ENCODE data around the gene SPATA25.
A peak's percentile ranks its signal among the peaks of the same experiment; 100 is the strongest.
"Not testable (repeated sequence)": the region's sequence is repeated elsewhere in the genome, so short reads cannot be mapped to it uniquely, and the experiment has no call there.

SPATA25 gene

DNA sequence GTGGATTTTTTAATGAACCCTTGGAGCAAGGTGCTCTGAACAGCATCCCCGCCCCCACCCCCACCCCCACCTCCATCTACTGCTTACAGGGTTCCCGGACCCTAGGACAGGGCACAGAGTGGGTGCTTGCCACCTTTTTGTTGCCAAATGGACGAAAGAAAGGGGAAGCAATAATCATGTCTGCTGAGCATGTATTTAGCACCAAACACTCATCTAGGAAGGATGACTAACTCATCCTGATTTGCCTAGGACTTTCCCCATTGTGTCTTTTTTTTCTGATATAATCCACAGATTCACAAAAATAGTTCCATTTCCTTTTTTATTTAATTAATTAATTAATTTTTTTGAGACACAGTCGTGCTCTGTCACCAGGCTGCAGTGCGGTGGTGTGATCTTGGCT, 25.7 kb upstream of the SPATA25 start:
- DNase-seq: no peak

DNA sequence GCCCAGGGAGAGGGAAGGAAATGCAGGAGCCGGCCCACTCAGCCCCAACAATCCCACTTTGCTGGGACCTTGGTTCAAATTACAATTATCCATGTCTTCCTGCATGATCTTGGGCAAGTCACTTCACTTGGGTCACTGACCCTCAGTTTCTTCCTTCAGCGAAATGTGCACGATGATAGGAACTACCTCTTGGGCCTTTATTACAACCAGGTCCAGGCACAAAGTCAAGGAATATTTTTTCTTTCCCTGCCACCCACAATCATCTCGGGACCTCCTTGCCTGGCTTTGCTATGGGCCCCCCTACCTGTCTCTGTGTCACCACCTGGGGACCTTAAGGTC, 24.9 kb upstream of the SPATA25 start:
- DNase-seq: no peak

- peak in 1 of 2 donors; percentile 60 for DNase-seq
These were observed 24.3 kb upstream of the SPATA25 start, which contains the start of gene PLTP for GRCh38 chr20:45911486-45912343. TSS of gene PLTP (minus strand) at chr20:45912155. CDS start at chr20:45911452, 703 bp downstream.

DNA sequence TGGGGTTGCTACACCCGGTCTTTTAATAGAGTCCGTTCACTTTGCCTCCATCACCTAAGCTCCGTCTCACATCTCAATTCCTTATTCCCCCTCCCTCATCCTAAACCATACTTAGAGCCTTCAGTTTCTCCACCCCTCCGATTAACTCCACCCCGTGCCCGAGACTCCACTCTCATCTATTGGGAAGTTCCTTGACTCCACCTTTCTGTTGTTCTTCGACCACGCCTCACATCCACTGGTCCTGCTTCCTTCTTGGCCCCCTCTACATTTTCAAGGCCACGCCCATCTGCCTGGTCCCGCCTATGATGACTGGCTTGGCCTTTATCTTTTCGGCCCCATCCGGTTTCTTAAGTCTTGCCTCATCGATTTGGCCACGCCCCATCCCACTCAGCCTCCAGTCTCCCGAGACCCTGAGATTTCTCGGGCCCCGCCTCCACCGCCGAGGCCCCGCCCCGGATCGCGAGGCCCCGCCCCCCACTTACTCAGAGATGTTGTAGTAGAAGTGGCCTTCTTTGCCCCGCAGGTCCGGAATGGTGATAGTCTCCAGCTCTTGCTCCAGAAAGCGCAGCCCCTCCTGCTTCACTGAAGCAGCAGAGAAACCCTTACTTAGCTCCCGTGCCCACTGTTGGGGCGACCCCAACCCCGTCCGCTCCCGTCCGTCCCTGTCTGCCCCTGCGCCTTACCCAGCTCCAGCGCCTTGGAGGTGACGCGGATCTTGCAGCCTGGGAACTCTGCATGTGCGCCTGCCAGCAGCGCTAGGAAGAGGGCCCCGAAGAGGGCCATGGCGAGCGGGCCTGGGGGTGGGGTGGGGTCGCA, 23.5 kb upstream of the SPATA25 start:
- DNase-seq: peak; percentile 51 to 76

GRCh38 chr20:45909817-45910669, 22.6 kb upstream of the SPATA25 start:
- no peak for DNase-seq

DNA sequence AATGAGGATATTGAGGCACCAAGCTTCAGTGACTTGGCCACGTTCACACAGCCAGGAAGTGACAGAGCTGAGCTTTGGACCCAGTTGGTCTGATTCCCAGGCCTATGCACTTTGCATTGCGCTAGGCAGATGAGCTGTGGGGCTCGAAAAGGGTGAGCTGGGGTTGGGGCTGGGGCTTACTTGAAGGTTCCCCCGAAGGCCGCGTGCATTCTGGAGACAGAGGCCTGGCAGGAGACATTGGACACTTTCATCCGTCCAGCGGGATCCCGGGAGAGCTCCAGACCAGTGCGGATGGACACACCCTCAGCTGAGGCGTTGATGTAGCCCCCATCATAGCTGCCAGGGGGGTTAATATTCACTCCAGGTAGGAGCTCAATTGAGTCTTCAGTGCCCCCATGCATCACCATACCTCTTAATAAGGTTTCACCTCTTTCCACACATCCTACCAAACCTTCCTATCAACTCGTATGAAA, 21.9 kb upstream of the SPATA25 start:
- no peak for DNase-seq

DNA sequence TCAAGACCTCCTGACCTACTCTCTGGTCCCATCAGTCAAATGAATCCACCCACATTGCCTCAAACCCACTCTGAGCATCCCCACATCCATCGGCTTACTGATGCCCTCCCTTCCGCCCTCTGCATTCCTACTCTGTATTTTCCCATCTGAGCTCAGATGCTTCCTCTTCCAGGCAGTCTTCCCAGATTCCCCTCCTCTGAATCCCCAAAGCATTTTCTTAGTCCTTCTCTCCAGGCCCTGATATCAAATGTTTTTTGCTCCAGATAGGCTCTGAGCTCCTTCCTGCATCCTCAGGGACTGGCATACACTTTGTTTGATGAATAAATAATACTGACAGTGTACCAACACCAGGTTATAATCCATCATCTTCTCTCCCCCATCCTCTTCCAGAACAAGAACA, 20.7 kb upstream of the SPATA25 start:
- DNase-seq: no peak

DNA sequence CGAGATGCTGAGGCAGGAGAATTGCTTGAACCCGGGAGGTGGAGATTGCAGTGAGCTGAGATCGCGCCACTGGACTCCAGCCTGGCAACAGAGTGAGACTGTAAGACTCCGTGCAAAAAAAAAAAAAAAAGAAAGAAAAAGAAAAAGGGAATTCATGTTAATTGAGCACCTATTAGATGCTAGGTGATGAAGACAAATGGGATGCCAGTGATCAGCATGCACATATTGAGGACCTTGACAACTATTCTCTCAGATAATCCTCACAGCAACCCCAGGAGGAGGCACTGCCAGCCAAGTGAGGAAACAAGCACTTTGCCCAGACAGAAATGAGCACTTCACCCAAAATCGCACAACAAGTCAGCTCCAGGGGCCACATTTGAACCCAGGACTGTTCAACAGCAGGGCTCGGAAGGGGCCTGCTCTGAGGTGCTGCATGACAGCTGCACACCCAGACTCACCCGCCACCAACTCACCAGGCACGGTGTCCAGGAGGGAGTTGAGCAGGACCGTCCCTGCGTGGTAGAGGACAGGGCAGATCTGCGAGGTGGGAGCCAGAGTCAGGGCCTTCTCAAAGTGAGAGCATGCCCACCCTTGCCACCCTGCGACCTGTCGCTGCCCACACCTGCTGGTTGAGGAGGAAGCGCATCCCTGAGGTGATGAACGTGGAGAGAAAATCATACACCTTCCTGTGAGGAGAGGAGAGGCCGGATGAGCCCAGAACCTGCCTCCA, 20.0 kb upstream of the SPATA25 start:
- DNase-seq: no peak

DNA sequence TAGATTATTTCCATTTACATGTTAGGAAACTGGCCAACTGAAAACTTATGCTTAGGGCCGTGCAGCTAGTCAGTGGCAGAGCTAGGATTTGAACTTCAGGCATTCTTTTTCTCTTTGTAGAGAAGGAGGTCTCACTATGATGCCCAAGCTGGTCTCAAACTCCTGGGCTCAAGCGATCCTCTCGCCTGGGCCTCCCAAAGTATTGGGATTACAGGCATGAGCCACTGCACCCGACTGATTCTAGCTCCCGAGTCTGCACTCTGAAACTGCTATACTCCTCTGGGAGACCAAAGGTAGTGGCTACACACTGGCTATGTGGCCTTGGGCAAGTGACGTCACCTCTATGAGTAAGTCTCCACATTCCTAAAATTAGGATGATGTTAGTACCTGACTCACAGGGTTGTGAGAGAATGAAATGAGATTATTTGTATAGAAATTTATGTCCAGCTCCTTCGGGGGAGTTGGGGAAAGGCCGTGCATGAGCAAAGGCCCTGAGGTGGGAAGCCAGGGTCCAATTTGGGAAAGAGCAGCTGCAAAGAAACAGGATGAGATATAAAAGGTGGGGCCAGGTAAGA, 18.2 kb upstream of the SPATA25 start:
- DNase-seq: no peak

GRCh38 chr20:45904583-45905504, 17.4 kb upstream of the SPATA25 start:
- no peak for DNase-seq

DNA sequence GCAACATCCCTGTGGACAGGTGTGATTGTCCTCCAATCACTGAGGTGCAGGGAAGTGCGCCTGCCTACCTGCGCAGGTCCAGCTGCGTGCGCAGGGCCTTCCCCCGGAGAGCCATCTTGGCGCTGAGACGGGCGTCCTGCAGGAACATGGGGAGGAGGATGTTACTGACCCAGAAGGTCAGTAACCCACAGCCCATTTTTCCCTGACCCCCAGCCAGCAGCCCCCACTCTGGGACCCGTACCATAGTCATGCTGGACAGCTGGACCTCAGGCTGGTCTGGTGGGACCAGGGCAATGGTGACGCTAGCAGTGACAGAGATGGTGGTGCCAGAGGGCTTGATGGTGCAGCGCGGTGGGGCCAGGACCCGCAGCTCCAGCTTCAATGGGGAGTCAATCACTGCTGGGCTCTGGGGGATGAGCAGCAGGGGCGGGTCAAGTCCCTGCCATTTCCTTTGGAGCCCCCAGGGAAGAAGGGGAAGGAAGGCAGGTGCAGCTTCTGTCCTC, 14.8 kb upstream of the SPATA25 start:
- no peak for DNase-seq

DNA sequence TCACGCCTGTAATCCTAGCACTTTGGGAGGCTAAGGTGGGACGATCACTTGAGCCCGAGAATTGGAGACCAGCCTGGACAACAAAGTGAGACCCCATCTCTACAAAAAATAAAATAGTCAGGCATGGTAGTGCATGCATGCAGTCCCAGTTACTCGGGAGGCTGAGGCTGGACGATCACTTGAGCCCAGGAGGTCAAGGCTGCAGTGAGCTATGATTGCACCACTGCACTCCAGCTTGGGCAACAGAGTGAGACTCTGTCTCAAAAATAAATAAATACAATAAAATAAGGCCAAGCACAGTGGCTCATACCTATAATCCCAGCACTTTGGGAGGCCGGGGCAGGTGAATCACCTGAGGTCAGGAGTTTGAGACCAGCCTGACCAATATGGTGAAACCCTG, 13.9 kb upstream of the SPATA25 start:
- not testable (repeated sequence) for DNase-seq

DNA sequence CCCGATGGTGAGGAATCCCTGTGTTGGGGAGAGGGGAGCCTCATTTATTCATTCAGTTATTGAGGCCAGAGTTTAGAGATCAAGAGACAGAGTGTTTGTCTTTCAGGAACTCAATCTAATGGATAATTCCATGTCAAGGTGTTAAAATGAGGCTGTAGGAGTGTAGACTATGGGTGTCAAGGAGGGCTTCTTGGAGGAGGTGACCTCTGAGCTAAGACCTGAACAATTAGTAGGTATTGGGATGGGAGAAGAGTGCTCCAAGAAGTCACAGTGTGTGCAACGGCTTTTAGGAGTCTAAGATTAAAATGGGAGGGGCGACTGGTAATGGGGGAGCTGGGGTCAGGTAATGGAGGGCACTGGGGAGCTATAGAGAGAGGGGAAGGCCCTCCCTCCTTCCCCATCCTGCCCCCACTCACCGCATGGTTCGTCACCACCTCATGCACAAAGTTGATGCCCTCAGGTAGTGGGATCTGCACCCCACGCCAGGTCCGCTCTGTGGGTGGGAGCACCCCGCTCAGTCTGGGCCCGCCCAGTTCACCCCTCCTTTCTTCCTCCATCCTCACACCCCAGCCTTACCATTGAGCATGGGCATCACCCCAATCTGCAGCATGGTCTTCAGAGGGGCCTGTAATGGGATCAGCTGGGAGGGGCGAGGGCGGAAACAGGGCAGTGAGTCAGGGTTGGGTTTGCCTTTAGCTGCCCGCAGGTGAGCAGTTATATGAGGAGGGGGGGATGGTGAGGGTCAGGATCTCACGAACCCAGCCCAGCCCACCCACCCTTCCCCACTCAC, 11.8 kb upstream of the SPATA25 start:
- DNase-seq: no peak

GRCh38 chr20:45898285-45898684, 10.9 kb upstream of the SPATA25 start:
- no peak for DNase-seq

DNA sequence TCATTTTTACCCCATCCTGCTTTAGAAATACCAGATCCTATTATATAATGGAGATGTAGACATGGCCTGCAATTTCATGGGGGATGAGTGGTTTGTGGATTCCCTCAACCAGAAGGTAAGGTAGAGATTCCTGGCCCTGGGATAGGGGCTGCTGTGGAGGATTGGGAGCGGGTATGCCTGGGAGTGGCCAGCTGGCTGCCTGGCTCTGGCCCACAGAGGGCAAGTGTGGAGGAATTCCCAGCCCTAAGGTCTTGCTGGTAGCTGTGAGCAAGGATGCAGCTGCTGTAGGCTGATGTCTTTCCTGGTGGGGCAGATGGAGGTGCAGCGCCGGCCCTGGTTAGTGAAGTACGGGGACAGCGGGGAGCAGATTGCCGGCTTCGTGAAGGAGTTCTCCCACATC, 10.3 kb upstream of the SPATA25 start:
- no peak for DNase-seq

DNA sequence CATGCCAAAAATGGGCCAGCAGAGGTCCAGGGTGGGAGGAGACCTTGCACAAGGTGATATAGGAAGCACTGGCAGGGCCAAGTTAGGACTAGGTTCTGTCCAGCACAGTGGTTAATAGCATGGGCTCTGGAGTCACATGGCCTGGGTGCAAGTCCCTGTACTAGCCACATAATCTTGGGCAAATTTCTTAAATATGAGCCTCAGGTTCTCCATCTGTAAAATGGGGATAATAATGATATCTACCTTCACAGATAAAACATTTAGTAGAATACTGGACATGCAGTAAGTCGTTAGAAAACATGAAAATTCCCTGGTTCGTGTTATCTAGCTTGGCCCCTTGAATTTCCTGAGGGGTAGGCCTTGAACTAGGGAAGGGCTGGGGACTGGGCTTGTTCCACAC, 9.9 kb upstream of the SPATA25 start:
- no peak for DNase-seq

GRCh38 chr20:45896641-45897161, 9.3 kb upstream of the SPATA25 start:
- no peak for DNase-seq

DNA sequence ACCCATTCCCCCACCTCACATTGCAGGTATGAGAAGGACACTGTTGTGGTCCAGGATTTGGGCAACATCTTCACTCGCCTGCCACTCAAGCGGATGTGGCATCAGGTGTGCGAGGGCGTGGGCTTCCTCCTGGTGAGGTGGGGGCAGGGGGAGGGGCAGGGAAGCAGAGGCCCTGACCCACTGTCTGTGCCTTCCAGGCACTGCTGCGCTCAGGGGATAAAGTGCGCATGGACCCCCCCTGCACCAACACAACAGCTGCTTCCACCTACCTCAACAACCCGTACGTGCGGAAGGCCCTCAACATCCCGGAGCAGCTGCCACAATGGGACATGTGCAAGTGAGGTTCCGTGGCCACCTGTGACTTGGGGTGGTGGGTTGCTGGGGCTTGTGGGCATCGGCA, 7.4 kb upstream of the SPATA25 start:
- no peak for DNase-seq

DNA sequence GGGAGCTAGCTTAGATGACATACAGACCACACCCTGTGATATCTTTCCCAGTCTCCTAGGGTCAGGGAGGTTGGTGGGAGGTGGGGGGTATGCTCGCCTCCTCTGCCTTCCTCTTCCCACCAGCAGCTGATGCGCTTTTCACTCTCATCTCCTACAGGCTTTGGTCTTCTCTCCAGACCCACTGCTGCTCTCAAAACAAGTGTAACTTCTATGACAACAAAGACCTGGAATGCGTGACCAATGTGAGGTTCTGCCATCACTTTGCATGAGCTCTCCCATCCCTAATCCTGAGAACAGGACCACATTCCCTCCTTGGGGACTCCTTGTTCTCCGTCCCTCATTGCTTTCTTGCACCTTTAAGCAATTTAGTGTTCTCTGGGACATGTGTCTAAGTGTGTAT, 6.4 kb upstream of the SPATA25 start:
- no peak for DNase-seq
